HG03108 (cell line): ENCODE results near the gene PLCH1.
A peak's percentile ranks its signal among the peaks of the same experiment; 100 is the strongest.

Experiments used
- ATAC-seq: cut with Tn5 transposase; IDR thresholded peaks from one replicate; pipeline ENCODE4 v1.9.1; 2021; ENCODE audit warnings: moderate library complexity; ENCODE audit not compliant: unreplicated experiment

Gene PLCH1

GRCh38 chr3:155560135-155560534, 184.7 kb downstream of the PLCH1 start:
- ATAC-seq = no peak

- ATAC-seq = no peak
Measured at GRCh38 chr3:155556531-155556930, 188.3 kb downstream of the PLCH1 start.

- no peak for ATAC-seq
Measured at GRCh38 chr3:155555479-155556060, 189.3 kb downstream of the PLCH1 start.

- peak; percentile 78 for ATAC-seq
Measured at GRCh38 chr3:155554777-155555451, 190.0 kb downstream of the PLCH1 start.

GRCh38 chr3:155553780-155554179, 191.1 kb downstream of the PLCH1 start:
- ATAC-seq = peak; percentile 33

- ATAC-seq = no peak
Measured at GRCh38 chr3:155553326-155553725, 191.5 kb downstream of the PLCH1 start.

GRCh38 chr3:155550391-155550790, 194.5 kb downstream of the PLCH1 start:
- no peak for ATAC-seq

- peak; percentile 95 for ATAC-seq
Measured at GRCh38 chr3:155549087-155549486, 195.8 kb downstream of the PLCH1 start.

GRCh38 chr3:155548195-155548594, 196.7 kb downstream of the PLCH1 start:
- ATAC-seq = no peak

- no peak for ATAC-seq
Measured at GRCh38 chr3:155535098-155535497, 209.8 kb downstream of the PLCH1 start.

- ATAC-seq = no peak
Measured at GRCh38 chr3:155528579-155528978, 216.3 kb downstream of the PLCH1 start.

- ATAC-seq = no peak
Measured at GRCh38 chr3:155525324-155525833, 219.5 kb downstream of the PLCH1 start.

- ATAC-seq = no peak
Measured at GRCh38 chr3:155520463-155520862, 224.4 kb downstream of the PLCH1 start.

GRCh38 chr3:155519078-155519477, 225.8 kb downstream of the PLCH1 start:
- no peak for ATAC-seq

- ATAC-seq = no peak
Measured at GRCh38 chr3:155517903-155518302, 227.0 kb downstream of the PLCH1 start.

GRCh38 chr3:155516439-155516838, 228.4 kb downstream of the PLCH1 start:
- ATAC-seq = no peak

- no peak for ATAC-seq
Measured at GRCh38 chr3:155512867-155513261, 232.0 kb downstream of the PLCH1 start.

GRCh38 chr3:155512175-155512866, 232.6 kb downstream of the PLCH1 start:
- no peak for ATAC-seq

GRCh38 chr3:155504682-155505081, 240.2 kb downstream of the PLCH1 start:
- ATAC-seq = no peak

GRCh38 chr3:155502630-155503029, 242.2 kb downstream of the PLCH1 start:
- no peak for ATAC-seq

- ATAC-seq = no peak
Measured at GRCh38 chr3:155500194-155500818, 244.6 kb downstream of the PLCH1 start.
